Lung (tissue), 12 donors: Measurements from ENCODE around the gene GLI2. TPM values are rescaled to one million over a fixed set of nuclear protein-coding genes. Genes with fewer than 3 reads are reported as not detected.

Source experiments
- ATAC-seq: fragments of 200-7000 bp; cut with Tn5 transposase; one replicate; pipeline ENCODE4 v1.9.1; 2020; ENCODE audit warnings: moderate number of reproducible peaks; ENCODE audit not compliant: insufficient read depth, low FRiP score
- DNase-seq, 3 donors: peaks; one replicate each; pipeline ENCODE4 v3.0.0-alpha.2; 2013 to 2017
- H3K27ac ChIP-seq, 2 donors: one replicate each; pipeline ENCODE4 v1.5.1; 2013; ENCODE audit warnings: mild to moderate bottlenecking in 2 of 2, moderate library complexity in 2 of 2, control low read depth in 1 of 2, inconsistent platforms in 1 of 2, low read depth in 1 of 2, low read length in 1 of 2
- H3K27me3 ChIP-seq, 3 donors: one replicate each; pipeline ENCODE4 v1.5.1; 2013; ENCODE audit warnings: low read length in 2 of 3; ENCODE audit not compliant: control insufficient read depth in 3 of 3, insufficient read depth in 3 of 3
- H3K36me3 ChIP-seq, 4 donors: one replicate each; pipeline ENCODE4 v1.5.1; 2013; ENCODE audit warnings: low read length in 4 of 4, mild to moderate bottlenecking in 1 of 4, moderate library complexity in 1 of 4; ENCODE audit not compliant: control insufficient read depth in 4 of 4, insufficient read depth in 4 of 4
- H3K4me1 ChIP-seq, 5 donors: one replicate each; pipeline ENCODE4 v1.5.1; 2013; ENCODE audit warnings: low read length in 5 of 5, mild to moderate bottlenecking in 2 of 5, moderate library complexity in 1 of 5; ENCODE audit not compliant: control insufficient read depth in 5 of 5, insufficient read depth in 5 of 5
- H3K4me3 ChIP-seq: one replicate; pipeline ENCODE4 v1.5.1; 2013; ENCODE audit warnings: mild to moderate bottlenecking, control low read depth, moderate library complexity
- H3K9ac ChIP-seq, 2 donors: one replicate each; pipeline ENCODE4 v1.5.1; 2013; ENCODE audit warnings: low read length in 2 of 2, control low read depth in 1 of 2; ENCODE audit not compliant: insufficient read depth in 1 of 2
- H3K9me3 ChIP-seq, 4 donors: one replicate each; pipeline ENCODE4 v1.5.1; 2013; ENCODE audit warnings: low read length in 3 of 4, mild to moderate bottlenecking in 1 of 4, moderate library complexity in 1 of 4; ENCODE audit not compliant: control insufficient read depth in 4 of 4, insufficient read depth in 3 of 4
- CTCF ChIP-seq: IDR thresholded peaks from 2 replicates; pipeline ENCODE4 v1.5.1; 2012; ENCODE audit warnings: mild to moderate bottlenecking; ENCODE audit errors: control extremely low read depth, extremely low read depth
- WGBS, 2 donors: extraction: QIAGEN DNeasy Blood & Tissue Kit; methylation state at CpG; one replicate each; pipeline ENCODE4 v1.1.7; 2013; 5-methylcytosine and 5-hydroxymethylcytosine counted together
- polyA plus RNA-seq, 2 donors: library from polyadenylated mRNA; stranded (reverse); fragments of 200-250 nt; gene quantifications; one replicate each; pipeline ENCODE4 v1.2.1, GENCODE V29; 2013
- total RNA-seq, 2 donors: library from RNA; depleted of rRNA in 1 of 2; stranded (reverse); fragments of >200 nt in 1 of 2; gene quantifications; one replicate each; pipeline ENCODE4 v1.2.1, GENCODE V29; 2014 to 2021
- donor health status: control.
- donor health status: control.
- donor health status: Bipolar disorder and iron deficiency.
- donor health status: healthy.
- donor health status: DM: yes; HTN: yes; CAD: no.

The GLI2 gene
- total and polyA plus RNA-seq, 4 donors: 1.1 to 9.2 (median 3.5) TPM

- Histone ChIP-seq H3K4me3 (no peak overlapping the region), H3K27ac (no peak overlapping the region), H3K9me3 (no peaks in the 10 kb centered on the region), H3K9ac (no peak overlapping the region), H3K27me3 (peaks cover 0 to 26% (median 10%) of the 10 kb centered on the region in 3 donors), H3K36me3 (no peaks in the 10 kb centered on the region), H3K4me1 (peaks cover 0 to 9% (median 0%) of the 10 kb centered on the region in 5 donors)
- ATAC-seq: no peak
- no peak for DNase-seq
- 89 to 90% methylated on average over 4 of the region's 4 CpGs for WGBS, 2 donors
- TF ChIP-seq CTCF: no peak
Observed at GRCh38 chr2:120700659-120701058, 35.0 kb upstream of the GLI2 start.

- H3K4me1 ChIP-seq: peaks cover 0 to 9% (median 0%) of the 10 kb centered on the region in 5 donors
- no peaks in the 10 kb centered on the region for H3K9me3 ChIP-seq
- H3K9ac ChIP-seq: no peak overlapping the region
- H3K27ac ChIP-seq: no peak overlapping the region
- DNase-seq (no peak), ATAC-seq (no peak)
- no peak for TF ChIP-seq CTCF
- peaks cover 0 to 23% (median 10%) of the 10 kb centered on the region in 3 donors for H3K27me3 ChIP-seq
- H3K36me3 ChIP-seq: no peaks in the 10 kb centered on the region
- WGBS, 2 donors: 74 to 75% methylated on average over 7 of the region's 7 CpGs
- no peak overlapping the region for H3K4me3 ChIP-seq
Observed at GRCh38 chr2:120701096-120701495, 34.6 kb upstream of the GLI2 start.

DNA sequence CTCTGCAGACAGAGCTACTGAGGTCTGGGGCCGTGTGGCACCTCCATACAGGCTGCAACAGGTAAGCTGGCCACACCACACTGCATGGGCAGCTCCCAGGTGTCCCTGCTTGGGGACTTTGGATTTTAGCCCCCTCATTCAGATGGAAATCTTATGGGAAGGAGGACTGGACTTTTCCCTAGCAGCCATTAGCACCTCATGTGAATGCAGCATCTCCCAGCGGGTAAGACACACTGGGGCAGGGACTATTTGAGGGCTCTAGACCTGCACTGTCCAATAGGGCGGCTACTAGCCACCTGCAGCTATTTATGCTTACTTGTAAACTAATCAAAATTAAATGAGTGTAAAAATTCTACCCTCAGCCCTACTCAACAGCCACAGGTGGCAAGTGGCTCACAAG, 34.2 kb upstream of the GLI2 start:
- Histone ChIP-seq H3K36me3 (no peaks in the 10 kb centered on the region), H3K27me3 (peaks cover 0 to 19% (median 6%) of the 10 kb centered on the region in 3 donors), H3K4me1 (peaks cover 0 to 9% (median 0%) of the 10 kb centered on the region in 5 donors), H3K9me3 (no peaks in the 10 kb centered on the region), H3K27ac (no peak overlapping the region), H3K9ac (no peak overlapping the region), H3K4me3 (no peak overlapping the region)
- ATAC-seq (no peak), DNase-seq (no peak)
- WGBS, 2 donors: 76 to 77% methylated on average over 3 of the region's 3 CpGs
- no peak for TF ChIP-seq CTCF

GRCh38 chr2:120702061-120702460, 33.6 kb upstream of the GLI2 start:
- H3K36me3 ChIP-seq: no peaks in the 10 kb centered on the region
- peaks cover 0 to 22% (median 4%) of the 10 kb centered on the region in 3 donors for H3K27me3 ChIP-seq
- no peak overlapping the region for H3K9ac ChIP-seq
- H3K4me1 ChIP-seq: peaks cover 0 to 9% (median 0%) of the 10 kb centered on the region in 5 donors
- 44 to 64% methylated on average over 7 of the region's 7 CpGs for WGBS, 2 donors
- ATAC-seq (no peak), DNase-seq (peak in 2 of 3 donors; percentile 61 to 71)
- no peak overlapping the region for H3K4me3 ChIP-seq
- no peak for TF ChIP-seq CTCF
- no peak overlapping the region for H3K27ac ChIP-seq
- H3K9me3 ChIP-seq: no peaks in the 10 kb centered on the region
